GM12875 (cell line): ENCODE results near the gene SERAC1.
A peak's percentile ranks its signal among the peaks of the same experiment; 100 is the strongest.

Source experiments
- H3K4me3 ChIP-seq: one replicate; pipeline ENCODE4 v1.5.1; 2011; ENCODE audit warnings: low read depth, low read length, control low read depth
- TF ChIP-seq, protein P1 (sequence below): IDR thresholded peaks from 2 replicates; pipeline ENCODE4 v1.5.1; 2011; ENCODE audit warnings: low read depth, mild to moderate bottlenecking, control low read depth, inconsistent platforms, low read length, moderate library complexity, borderline replicate concordance; ENCODE audit not compliant: insufficient read depth

SERAC1 gene

DNA sequence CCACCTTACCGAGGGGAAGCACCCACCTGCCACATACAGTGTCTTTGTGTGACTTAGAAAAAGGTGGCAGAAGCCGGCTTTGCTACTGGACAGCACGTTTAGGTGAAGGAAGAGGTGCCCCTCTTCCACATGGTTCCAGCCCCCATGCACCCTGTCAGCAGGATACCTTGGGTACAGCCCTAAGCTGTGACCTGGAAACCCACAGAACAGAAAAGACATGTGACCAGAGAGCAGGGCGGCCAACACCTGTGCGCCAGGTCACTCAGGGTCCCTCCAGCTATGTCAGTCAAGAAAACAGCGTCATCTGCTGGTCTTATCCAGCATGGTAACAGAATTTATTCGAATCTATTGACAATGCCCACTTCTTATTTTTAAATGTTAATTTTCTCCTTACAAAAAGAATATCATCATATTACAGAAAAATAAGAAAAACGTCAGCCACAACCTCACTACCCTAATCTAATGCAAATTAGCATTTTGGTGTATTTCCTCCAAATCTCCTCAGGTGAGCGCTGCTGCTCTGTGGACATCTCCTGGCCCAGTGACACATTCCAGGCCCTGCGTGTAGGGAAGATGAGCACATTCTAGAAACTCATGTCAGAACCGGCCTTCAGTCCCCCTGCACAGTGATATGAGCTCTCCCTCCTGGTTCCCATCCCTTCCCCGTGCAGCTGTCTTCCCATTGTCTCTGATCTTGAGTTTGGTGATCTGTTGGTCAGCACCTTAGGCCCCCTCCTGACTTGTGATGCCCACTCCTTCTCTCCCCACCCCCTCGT lies 37.3 kb upstream of the SERAC1 start:
- TF ChIP-seq, protein P1, sequence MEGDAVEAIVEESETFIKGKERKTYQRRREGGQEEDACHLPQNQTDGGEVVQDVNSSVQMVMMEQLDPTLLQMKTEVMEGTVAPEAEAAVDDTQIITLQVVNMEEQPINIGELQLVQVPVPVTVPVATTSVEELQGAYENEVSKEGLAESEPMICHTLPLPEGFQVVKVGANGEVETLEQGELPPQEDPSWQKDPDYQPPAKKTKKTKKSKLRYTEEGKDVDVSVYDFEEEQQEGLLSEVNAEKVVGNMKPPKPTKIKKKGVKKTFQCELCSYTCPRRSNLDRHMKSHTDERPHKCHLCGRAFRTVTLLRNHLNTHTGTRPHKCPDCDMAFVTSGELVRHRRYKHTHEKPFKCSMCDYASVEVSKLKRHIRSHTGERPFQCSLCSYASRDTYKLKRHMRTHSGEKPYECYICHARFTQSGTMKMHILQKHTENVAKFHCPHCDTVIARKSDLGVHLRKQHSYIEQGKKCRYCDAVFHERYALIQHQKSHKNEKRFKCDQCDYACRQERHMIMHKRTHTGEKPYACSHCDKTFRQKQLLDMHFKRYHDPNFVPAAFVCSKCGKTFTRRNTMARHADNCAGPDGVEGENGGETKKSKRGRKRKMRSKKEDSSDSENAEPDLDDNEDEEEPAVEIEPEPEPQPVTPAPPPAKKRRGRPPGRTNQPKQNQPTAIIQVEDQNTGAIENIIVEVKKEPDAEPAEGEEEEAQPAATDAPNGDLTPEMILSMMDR: peak; percentile 49
- H3K4me3 ChIP-seq: no peak overlapping the region

DNA sequence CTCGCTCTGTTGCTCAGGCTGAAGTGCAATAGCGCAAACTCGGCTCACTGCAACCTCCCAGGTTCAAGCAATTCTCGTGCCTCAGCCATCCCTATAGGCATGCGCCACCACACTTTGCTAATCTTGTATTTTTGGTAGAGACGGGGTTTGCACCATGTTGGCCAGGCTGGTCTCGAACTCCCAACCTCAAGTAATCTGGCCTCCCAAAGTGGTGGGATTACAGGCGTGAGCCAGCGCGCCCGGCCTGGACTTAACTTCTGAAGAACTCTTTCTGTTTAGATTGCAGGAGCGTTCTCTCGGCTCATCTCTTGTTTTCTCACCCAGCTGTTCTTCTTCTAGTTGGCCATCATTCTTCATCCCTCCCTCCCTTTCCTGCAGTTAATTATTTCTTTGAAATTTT lies 30.4 kb upstream of the SERAC1 start:
- no peak overlapping the region for H3K4me3 ChIP-seq
- TF ChIP-seq, protein P1: no peak

GRCh38 chr6:158194487-158195280 lies 26.6 kb upstream of the SERAC1 start:
- no peak overlapping the region for H3K4me3 ChIP-seq
- TF ChIP-seq, protein P1: no peak

GRCh38 chr6:158191761-158192160 lies 23.7 kb upstream of the SERAC1 start:
- no peak overlapping the region for H3K4me3 ChIP-seq

DNA sequence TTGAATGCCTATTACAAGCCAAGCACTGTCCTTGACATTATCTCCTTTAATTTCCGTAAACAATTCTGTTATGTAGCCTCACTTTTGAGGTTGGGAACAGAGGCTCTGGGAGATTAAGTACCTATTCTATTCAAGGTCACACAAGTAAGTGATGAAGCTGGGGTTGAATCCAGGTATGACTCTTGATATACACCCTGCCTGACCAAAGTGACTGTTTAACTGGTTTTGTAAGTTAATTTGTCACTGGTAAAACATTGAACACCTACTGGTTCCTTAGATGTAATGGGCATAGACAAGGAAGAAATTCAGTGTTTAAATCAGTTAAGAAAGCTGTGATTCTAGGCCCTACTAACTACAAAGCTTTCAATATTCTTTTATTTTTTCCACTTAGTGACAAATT lies 23.0 kb upstream of the SERAC1 start:
- no peak overlapping the region for H3K4me3 ChIP-seq
- TF ChIP-seq, protein P1: no peak

More at GRCh38 chr6:158191761-158192160, 23.7 kb upstream of the SERAC1 start:
- TF ChIP-seq, protein P1: no peak

GRCh38 chr6:158188591-158188990 lies 20.5 kb upstream of the SERAC1 start:
- TF ChIP-seq, protein P1: no peak
- no peak overlapping the region for H3K4me3 ChIP-seq
